Peyer's patch (tissue), 4 donors: Measurements from ENCODE around the gene CHRDL2.
"Not testable (repeated sequence)": the region's sequence is repeated elsewhere in the genome, so short reads cannot be mapped to it uniquely, and the experiment has no call there.

Experiments
- POLR2A ChIP-seq, 2 donors: fragments of 450-650 bp; IDR thresholded peaks; one replicate each; pipeline ENCODE4 v1.5.1; 2017; ENCODE audit warnings: antibody characterized with exemption in 2 of 2, mild to moderate bottlenecking in 2 of 2, moderate library complexity in 2 of 2
- TF ChIP-seq, protein P1 (sequence below), 6 experiments: fragments of 450-650 bp in 4 of 6; fragments of 200-600 bp in 2 of 6; sonication (generic) in 1 of 6; IDR thresholded peaks; one replicate each; pipeline ENCODE4 v1.5.1; 2017 to 2019; ENCODE audit warnings: antibody characterized with exemption in 6 of 6, mild to moderate bottlenecking in 3 of 6, moderate library complexity in 1 of 6

DNA sequence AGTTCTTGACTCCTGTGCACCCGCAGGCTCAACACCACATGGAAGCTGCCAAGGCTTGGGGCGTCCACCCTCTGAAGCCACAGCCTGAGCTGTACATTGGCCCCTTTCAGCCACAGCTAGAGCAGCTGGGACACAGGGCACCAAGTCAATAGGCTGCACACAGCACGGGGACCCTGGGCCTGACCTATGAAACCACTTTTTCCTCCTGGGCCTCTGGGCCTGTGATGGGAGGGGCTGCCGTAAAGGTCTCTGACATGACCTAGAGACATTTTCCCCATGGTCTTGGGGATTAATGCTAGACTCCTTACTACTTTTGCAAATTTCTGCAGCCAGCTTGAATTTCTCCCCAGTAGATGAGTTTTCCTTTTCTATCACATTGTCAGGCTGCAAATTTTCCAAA is 72.1 kb downstream of the CHRDL2 start:
- TF ChIP-seq, protein P1, sequence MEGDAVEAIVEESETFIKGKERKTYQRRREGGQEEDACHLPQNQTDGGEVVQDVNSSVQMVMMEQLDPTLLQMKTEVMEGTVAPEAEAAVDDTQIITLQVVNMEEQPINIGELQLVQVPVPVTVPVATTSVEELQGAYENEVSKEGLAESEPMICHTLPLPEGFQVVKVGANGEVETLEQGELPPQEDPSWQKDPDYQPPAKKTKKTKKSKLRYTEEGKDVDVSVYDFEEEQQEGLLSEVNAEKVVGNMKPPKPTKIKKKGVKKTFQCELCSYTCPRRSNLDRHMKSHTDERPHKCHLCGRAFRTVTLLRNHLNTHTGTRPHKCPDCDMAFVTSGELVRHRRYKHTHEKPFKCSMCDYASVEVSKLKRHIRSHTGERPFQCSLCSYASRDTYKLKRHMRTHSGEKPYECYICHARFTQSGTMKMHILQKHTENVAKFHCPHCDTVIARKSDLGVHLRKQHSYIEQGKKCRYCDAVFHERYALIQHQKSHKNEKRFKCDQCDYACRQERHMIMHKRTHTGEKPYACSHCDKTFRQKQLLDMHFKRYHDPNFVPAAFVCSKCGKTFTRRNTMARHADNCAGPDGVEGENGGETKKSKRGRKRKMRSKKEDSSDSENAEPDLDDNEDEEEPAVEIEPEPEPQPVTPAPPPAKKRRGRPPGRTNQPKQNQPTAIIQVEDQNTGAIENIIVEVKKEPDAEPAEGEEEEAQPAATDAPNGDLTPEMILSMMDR (IDR thresholded peaks at IDR 0.05) = not testable (repeated sequence)
- not testable (repeated sequence) for TF ChIP-seq POLR2A (IDR thresholded peaks at IDR 0.05)
